ENCODE results near the gene CPAMD8. TPM values are rescaled to one million over a fixed set of nuclear protein-coding genes. Genes with fewer than 3 reads are reported as not detected.
"Not testable (repeated sequence)": the region's sequence is repeated elsewhere in the genome, so short reads cannot be mapped to it uniquely, and the experiment has no call there.

Gene CPAMD8
- total RNA-seq, 6 experiments from 2014 or later = 0.90 to 1.8 (median 1.2) TPM

DNA sequence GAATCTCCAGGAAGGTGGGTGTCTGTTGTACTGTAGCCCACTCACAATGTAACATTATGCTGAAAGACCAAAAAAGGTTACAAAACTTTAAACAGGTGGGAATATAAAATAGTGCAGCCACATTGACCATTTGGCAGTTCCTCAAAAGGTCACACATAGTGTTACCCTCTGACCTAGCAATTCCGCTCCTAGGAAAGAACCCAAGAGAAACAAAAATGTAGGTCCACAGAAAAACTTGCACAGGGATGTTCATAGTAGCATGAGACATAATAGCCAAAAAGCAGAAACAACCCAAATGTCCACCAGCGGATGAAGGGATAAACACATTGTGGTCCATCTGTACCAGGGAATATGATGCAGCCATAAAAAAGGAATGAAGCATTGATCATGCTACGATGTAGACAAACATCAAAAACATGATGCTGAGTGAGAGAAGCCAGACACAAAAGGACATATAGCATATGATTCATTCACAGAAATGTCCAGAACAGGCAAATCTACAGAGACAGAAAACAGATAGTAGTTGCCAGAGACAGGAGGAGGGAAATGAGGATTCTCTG is 27.9 kb downstream of the CPAMD8 start:
- ATAC-seq (no peak), DNase-seq (no peak)
- TF ChIP-seq POLR2A (IDR thresholded peaks at IDR 0.05) = no peak
- no peaks in the 10 kb centered on the region for H3K27me3 ChIP-seq
- H3K27ac ChIP-seq = no peak overlapping the region
- WGBS (ENCODE audit: insufficient coverage, low coverage, low lambda C conversion rate, missing lambda C conversion rate) = 85% methylated on average over 3 of the region's 3 CpGs
- intact Hi-C loops (cut with DNase I) = no loop called here
- no peaks in the 10 kb centered on the region for H3K4me1 ChIP-seq
- no peak overlapping the region for H3K4me3 ChIP-seq
- H3K9me3 ChIP-seq = no peaks in the 10 kb centered on the region
- no peaks in the 10 kb centered on the region for H3K36me3 ChIP-seq

DNA sequence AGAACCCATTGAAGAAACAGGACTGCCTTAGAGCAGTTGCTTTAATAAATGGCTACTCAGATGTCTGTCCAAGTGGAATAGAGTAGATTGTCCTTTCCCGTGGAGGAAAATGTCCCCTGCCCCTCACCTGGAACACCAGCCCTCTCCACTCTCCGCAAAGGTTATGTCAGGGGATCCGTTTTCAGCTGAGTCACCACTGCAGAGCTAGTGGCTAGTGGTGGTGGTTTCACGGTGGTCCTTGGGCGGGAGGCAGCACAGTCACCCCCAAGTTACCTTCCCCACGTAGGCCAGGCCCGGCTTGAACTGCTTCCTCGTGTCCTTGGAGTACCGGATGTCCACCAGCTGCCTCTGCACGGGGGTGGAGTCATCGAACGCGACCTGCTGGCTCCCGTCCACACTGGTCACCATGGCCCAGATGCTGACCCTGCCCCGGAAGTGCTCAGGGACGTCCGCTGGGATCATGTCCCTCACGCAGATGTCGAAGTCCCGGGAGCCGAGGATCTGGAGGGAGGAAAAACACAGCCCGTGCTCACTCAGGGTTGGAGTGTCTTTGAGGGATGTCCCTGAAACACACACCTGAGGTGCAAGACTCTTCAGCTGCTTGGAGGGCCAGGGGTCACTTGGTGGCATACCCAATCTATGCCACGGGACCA is 29.6 kb downstream of the CPAMD8 start:
- H3K27me3 ChIP-seq; ATAC-seq; DNase-seq; H3K36me3 ChIP-seq; H3K4me1 ChIP-seq; intact Hi-C loops (cut with DNase I); H3K27ac ChIP-seq; H3K9me3 ChIP-seq; H3K4me3 ChIP-seq: not testable (repeated sequence)
- WGBS (ENCODE audit: insufficient coverage, low coverage, low lambda C conversion rate, missing lambda C conversion rate) = 90% methylated on average over 4 of the region's 23 CpGs

DNA sequence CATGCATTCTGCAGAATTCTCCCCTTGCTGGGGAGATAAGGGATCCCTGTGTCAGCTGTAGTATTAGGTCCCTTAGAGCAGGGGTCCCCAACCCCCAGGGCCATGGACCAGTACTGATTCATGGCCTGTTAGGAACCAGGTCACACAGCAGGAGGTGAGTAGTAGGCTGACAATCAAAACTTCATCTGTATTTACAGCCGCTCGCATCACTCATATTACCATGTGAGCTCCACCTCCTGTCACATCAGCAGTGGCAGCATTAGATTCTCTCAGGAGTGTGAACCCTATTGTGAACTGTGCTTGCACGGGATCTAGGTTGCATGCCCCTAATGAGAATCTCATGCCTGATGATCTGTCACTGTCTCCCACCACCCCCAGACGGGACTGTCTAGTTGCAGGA is 37.9 kb downstream of the CPAMD8 start:
- no peak for TF ChIP-seq POLR2A (IDR thresholded peaks at IDR 0.05)
- TF ChIP-seq, protein P1, sequence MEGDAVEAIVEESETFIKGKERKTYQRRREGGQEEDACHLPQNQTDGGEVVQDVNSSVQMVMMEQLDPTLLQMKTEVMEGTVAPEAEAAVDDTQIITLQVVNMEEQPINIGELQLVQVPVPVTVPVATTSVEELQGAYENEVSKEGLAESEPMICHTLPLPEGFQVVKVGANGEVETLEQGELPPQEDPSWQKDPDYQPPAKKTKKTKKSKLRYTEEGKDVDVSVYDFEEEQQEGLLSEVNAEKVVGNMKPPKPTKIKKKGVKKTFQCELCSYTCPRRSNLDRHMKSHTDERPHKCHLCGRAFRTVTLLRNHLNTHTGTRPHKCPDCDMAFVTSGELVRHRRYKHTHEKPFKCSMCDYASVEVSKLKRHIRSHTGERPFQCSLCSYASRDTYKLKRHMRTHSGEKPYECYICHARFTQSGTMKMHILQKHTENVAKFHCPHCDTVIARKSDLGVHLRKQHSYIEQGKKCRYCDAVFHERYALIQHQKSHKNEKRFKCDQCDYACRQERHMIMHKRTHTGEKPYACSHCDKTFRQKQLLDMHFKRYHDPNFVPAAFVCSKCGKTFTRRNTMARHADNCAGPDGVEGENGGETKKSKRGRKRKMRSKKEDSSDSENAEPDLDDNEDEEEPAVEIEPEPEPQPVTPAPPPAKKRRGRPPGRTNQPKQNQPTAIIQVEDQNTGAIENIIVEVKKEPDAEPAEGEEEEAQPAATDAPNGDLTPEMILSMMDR (IDR thresholded peaks at IDR 0.05) = no peak
- DNase-seq = no peak
- Histone ChIP-seq H3K27ac (no peak overlapping the region), H3K9me3 (no peaks in the 10 kb centered on the region), H3K27me3 (no peaks in the 10 kb centered on the region), H3K4me3 (no peak overlapping the region), H3K4me1 (no peaks in the 10 kb centered on the region), H3K36me3 (no peaks in the 10 kb centered on the region)
- ATAC-seq = no peak
- whole genome bisulfite sequencing (ENCODE audit: insufficient coverage, low coverage, low lambda C conversion rate, missing lambda C conversion rate) = 50% methylated on average over 2 of the region's 4 CpGs
- intact Hi-C loops (cut with DNase I) = no loop called here

DNA sequence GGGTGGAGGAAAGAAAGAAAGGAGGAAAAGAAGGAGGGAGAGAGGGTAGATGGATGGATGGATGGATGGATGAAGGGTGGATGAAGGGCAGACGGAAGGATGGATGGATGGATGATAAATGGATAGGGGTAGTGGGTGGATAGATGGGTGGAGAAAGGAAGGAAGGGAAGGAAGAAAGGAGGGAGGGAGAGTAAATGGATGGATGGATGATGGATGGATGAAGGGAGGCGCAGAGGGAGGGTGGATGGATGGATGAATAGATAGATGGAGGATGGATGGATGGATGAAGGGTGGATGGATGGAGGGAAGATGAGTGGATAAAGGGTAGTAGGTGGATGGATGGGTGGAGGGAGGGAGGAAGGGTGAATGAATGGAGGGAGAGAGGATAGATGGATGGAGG is 41.2 kb downstream of the CPAMD8 start:
- no peak for DNase-seq
- 69% methylated on average over 2 of the region's 2 CpGs for WGBS (ENCODE audit: insufficient coverage, low coverage, low lambda C conversion rate, missing lambda C conversion rate)
- no peak for ATAC-seq

DNA sequence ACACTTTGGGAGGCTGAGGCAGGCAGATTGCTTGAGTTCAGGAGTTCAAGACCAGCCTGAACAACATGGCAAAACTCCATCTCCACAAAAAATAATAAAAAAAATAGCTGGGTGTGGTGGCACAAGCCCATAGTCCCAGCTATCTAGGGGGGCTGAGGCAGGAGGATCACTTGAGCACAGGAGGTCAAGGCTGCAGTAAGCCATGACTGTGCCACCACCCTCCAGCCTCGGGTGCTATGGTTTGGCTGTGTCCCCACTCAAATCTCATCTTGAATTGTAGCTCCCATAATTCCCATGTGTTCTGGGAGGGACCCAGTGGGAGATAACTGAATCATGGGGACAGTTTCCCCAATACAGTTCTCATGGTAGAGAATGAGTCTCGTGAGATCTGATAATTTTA is 44.0 kb downstream of the CPAMD8 start:
- H3K4me1 ChIP-seq; DNase-seq; H3K27me3 ChIP-seq; H3K36me3 ChIP-seq; H3K27ac ChIP-seq; H3K9me3 ChIP-seq; H3K4me3 ChIP-seq; intact Hi-C loops (cut with DNase I); ATAC-seq: not testable (repeated sequence)
- 89% methylated on average over 1 of the region's 2 CpGs for WGBS (ENCODE audit: insufficient coverage, low coverage, low lambda C conversion rate, missing lambda C conversion rate)

More for the DNA sequence above, 41.2 kb downstream of the CPAMD8 start:
- Histone ChIP-seq H3K36me3 (no peaks in the 10 kb centered on the region), H3K4me1 (no peaks in the 10 kb centered on the region), H3K27me3 (no peaks in the 10 kb centered on the region), H3K9me3 (no peaks in the 10 kb centered on the region), H3K4me3 (no peak overlapping the region), H3K27ac (no peak overlapping the region)
- TF ChIP-seq, protein P1 (IDR thresholded peaks at IDR 0.05) = no peak
- TF ChIP-seq POLR2A (IDR thresholded peaks at IDR 0.05) = no peak
- intact Hi-C loops (cut with DNase I) = no loop called here

All from right lobe of liver (tissue), 6 donors.